Measurements from ENCODE around the gene PEX12.

DNA sequence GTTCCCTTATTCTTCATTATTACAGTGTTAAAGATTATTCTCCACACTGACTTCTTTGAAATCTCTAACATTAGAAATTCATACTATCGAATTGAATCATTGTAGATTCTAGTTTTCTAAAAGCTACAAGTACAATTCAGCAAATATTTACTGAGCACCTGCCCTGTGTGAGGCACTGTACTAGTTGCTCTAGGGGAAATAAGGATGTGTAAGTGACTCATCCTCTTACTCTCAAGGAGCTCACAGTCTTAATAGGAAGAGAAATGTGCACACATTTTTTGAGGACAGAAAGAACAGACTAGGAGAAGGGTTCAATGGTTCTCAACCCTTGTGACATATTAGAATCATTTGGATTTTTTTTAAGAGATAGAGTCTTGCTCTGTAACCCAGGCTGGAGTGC lies 33.2 kb downstream of the PEX12 start:
- TF ChIP-seq, protein P1, sequence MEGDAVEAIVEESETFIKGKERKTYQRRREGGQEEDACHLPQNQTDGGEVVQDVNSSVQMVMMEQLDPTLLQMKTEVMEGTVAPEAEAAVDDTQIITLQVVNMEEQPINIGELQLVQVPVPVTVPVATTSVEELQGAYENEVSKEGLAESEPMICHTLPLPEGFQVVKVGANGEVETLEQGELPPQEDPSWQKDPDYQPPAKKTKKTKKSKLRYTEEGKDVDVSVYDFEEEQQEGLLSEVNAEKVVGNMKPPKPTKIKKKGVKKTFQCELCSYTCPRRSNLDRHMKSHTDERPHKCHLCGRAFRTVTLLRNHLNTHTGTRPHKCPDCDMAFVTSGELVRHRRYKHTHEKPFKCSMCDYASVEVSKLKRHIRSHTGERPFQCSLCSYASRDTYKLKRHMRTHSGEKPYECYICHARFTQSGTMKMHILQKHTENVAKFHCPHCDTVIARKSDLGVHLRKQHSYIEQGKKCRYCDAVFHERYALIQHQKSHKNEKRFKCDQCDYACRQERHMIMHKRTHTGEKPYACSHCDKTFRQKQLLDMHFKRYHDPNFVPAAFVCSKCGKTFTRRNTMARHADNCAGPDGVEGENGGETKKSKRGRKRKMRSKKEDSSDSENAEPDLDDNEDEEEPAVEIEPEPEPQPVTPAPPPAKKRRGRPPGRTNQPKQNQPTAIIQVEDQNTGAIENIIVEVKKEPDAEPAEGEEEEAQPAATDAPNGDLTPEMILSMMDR (optimal IDR thresholded peaks at IDR 0.05 in 1 of 3, IDR thresholded peaks at IDR 0.05 in 1 of 3, conservative IDR thresholded peaks at IDR 0.05 in 1 of 3; ENCODE audit: extremely low read depth in 1 of 3, insufficient read depth in 2 of 3, low read length in 3 of 3), result no peak
- TF ChIP-seq EZH2 (IDR thresholded peaks at IDR 0.05; ENCODE audit: low read length), result no peak
